GM12891 (cell line): ENCODE results near the gene CCDC80.

Source experiments
- DNase-seq: peaks from one replicate; pipeline ENCODE4 v3.0.0; 2011; ENCODE audit warnings: low spot score; ENCODE audit not compliant: insufficient read length
- FAIRE-seq: peaks from 2 replicates; lab custom pipeline; 2011; peaks lifted over from hg19 to GRCh38; lab: Jason Lieb, UNC
- PAX5 ChIP-seq: IDR thresholded peaks from 2 replicates; pipeline ENCODE4 v1.6.1; 2011; ENCODE audit warnings: low read length, moderate library complexity, mild to moderate bottlenecking; ENCODE audit not compliant: insufficient read depth, severe bottlenecking
- POLR2A ChIP-seq: IDR thresholded peaks from 2 replicates; pipeline ENCODE4 v1.6.1; 2011; ENCODE audit warnings: low read depth, low read length, control low read depth
- POLR2AphosphoS5 ChIP-seq: IDR thresholded peaks from 2 replicates; pipeline ENCODE4 v1.6.1; 2011; ENCODE audit warnings: low read depth, low read length, control low read depth
- POU2F2 ChIP-seq: IDR thresholded peaks from 2 replicates; pipeline ENCODE4 v1.6.1; 2011; ENCODE audit warnings: low read depth, mild to moderate bottlenecking, control low read depth, low read length, moderate library complexity
- SPI1 ChIP-seq: IDR thresholded peaks from 2 replicates; pipeline ENCODE4 v1.6.1; 2011; ENCODE audit warnings: low read depth, low read length, control low read depth
- TAF1 ChIP-seq: IDR thresholded peaks from 2 replicates; pipeline ENCODE4 v1.6.1; 2011; ENCODE audit warnings: low read depth, low read length, control low read depth

CCDC80 gene

DNA sequence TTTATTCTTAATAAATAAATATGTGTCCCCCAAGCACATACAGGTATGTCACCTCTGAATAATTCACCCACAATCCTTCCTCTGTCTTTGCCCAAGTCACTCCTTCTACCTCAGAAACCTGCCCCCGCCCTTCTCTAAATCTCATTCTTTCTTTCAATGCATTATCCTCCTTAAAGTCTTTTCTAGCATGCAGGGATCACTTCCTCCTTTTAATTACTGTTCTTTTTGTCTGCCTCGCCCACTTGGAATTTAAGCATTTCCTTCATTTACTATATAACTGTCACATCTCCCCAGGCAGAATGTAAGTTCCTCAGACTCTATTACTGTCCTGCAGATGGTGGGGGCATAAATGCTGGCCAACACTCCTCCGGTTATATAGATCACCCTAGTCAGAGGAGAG lies 7.8 kb downstream of the CCDC80 start:
- DNase-seq, result no peak
- TF ChIP-seq SPI1 (peak; percentile 31; the same call in 1 of the 2 replicates), POU2F2 (no peak)
- FAIRE-seq, result no peak

- TF ChIP-seq PAX5 (no peak), POU2F2 (no peak), POLR2AphosphoS5 (no peak), SPI1 (no peak), POLR2A (no peak), TAF1 (no peak)
- DNase-seq, result no peak
- no peak for FAIRE-seq
Observed at GRCh38 chr3:112632596-112632995, 8.3 kb downstream of the CCDC80 start.

- TF ChIP-seq TAF1 (no peak), SPI1 (no peak), POLR2AphosphoS5 (no peak), POLR2A (no peak), POU2F2 (no peak), PAX5 (no peak)
- FAIRE-seq, result no peak
- no peak for DNase-seq
Observed at GRCh38 chr3:112631257-112631656, 9.7 kb downstream of the CCDC80 start.

DNA sequence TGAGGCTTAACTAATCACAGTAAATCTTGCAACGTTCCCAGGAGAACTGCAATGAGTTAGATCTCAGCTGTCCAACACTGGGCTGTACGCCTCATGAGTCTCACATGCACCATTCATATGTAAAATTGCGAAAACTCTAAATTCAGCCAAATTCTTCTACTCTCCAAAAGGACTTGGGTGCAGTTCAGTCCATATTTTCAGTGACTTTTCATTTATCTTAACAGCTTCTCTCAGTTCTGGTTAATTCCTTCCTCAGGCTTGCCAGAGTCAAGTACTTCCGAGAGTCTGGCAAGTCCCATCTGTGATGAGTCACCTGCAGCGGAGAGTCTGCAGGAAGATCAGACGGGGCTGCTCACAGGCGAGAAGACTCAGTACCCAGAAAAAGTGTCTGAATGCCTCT lies 11.5 kb downstream of the CCDC80 start:
- no peak for FAIRE-seq
- no peak for DNase-seq
- TF ChIP-seq SPI1, result no peak
- TF ChIP-seq POLR2A, result no peak
- no peak for TF ChIP-seq PAX5
- TF ChIP-seq POU2F2, result no peak
- no peak for TF ChIP-seq TAF1
- no peak for TF ChIP-seq POLR2AphosphoS5

GRCh38 chr3:112627919-112628466 lies 12.9 kb downstream of the CCDC80 start:
- FAIRE-seq (no peak), DNase-seq (no peak)
- TF ChIP-seq TAF1 (no peak), PAX5 (no peak), POU2F2 (no peak), POLR2A (no peak), POLR2AphosphoS5 (no peak), SPI1 (no peak)

GRCh38 chr3:112627419-112627818 lies 13.5 kb downstream of the CCDC80 start:
- no peak for TF ChIP-seq POLR2A
- TF ChIP-seq POLR2AphosphoS5, result no peak
- TF ChIP-seq SPI1, result no peak
- TF ChIP-seq POU2F2, result no peak
- TF ChIP-seq PAX5, result no peak
- no peak for TF ChIP-seq TAF1
- DNase-seq (no peak), FAIRE-seq (no peak)

- TF ChIP-seq PAX5 (no peak), POU2F2 (no peak), POLR2A (no peak), TAF1 (no peak)
- DNase-seq, result no peak
- FAIRE-seq, result no peak
Observed at GRCh38 chr3:112623717-112624116, 17.2 kb downstream of the CCDC80 start.

GRCh38 chr3:112623213-112623612 lies 17.7 kb downstream of the CCDC80 start:
- no peak for FAIRE-seq

GRCh38 chr3:112619295-112619694 lies 21.6 kb downstream of the CCDC80 start:
- no peak for FAIRE-seq
- TF ChIP-seq POLR2AphosphoS5 (no peak), POU2F2 (no peak), TAF1 (no peak), POLR2A (no peak), PAX5 (no peak), SPI1 (peak; percentile 76)
- DNase-seq, result no peak

More at GRCh38 chr3:112623213-112623612, 17.7 kb downstream of the CCDC80 start:
- DNase-seq, result no peak
- TF ChIP-seq PAX5, result no peak
- TF ChIP-seq SPI1, result no peak
- TF ChIP-seq TAF1, result no peak
- TF ChIP-seq POLR2AphosphoS5, result no peak
- no peak for TF ChIP-seq POU2F2
- no peak for TF ChIP-seq POLR2A

- FAIRE-seq, result no peak
- no peak for DNase-seq
- TF ChIP-seq SPI1 (no peak), POLR2AphosphoS5 (no peak), POU2F2 (no peak), POLR2A (no peak), TAF1 (no peak), PAX5 (no peak)
Observed at GRCh38 chr3:112617285-112617684, 23.7 kb downstream of the CCDC80 start.

DNA sequence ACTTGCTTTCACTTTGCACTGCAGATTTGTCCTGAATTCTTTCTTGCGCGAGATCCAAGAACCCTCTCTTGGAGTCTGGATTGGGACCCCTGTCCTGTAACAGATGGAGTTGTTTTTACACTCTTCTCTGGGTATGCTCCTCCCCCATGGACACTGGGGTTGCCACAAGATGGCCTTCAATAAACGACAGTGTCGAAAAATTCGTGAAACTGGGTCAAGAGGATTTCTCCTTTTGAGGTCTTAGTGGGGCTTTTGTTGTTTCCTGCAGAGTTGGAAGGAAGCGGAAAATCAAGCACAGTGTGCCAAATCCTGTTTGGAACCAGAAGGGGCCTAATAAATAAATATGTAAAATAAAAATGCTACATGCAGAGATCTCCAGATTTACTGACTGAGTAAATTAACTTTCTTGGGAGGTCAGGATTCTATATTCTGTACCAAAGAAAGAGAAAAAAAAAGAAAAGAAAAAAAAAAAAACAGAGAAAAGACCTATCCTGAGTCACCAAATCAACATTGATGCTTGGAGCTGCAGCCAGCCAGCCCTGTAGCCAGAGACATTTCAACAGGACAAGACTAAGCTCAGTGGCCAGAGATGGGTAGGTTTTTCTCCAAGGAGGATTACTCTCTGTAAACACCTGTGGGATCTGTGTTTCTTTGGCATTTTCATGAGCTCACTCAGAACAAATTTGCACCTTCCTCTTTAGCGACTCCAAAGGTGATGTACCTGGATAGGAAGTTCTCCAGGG lies 24.8 kb downstream of the CCDC80 start:
- DNase-seq, result no peak

More for the DNA sequence above, 24.8 kb downstream of the CCDC80 start:
- FAIRE-seq, result no peak
- TF ChIP-seq POU2F2, result no peak
- TF ChIP-seq SPI1, result no peak
- TF ChIP-seq POLR2AphosphoS5, result no peak
- TF ChIP-seq PAX5, result no peak
- TF ChIP-seq POLR2A, result no peak
- TF ChIP-seq TAF1, result no peak
